DOHH2 (cell line): ENCODE data around the gene HIC1.

ENCODE experiments used
- EZH2phosphoT487 ChIP-seq: fragments of 200-600 bp; sonication (generic); IDR thresholded peaks from 2 replicates; pipeline ENCODE4 v1.6.1; 2017; ENCODE audit warnings: borderline replicate concordance, mild to moderate bottlenecking, antibody characterized with exemption, low read length, moderate library complexity, mixed read lengths
- TF ChIP-seq, protein P1 (sequence below): fragments of 200-600 bp; sonication (generic); IDR thresholded peaks from one replicate; pipeline ENCODE4 v1.5.1; 2014; ENCODE audit warnings: antibody characterized with exemption, mild to moderate bottlenecking, low read depth, low read length; ENCODE audit not compliant: poor library complexity, severe bottlenecking

DNA sequence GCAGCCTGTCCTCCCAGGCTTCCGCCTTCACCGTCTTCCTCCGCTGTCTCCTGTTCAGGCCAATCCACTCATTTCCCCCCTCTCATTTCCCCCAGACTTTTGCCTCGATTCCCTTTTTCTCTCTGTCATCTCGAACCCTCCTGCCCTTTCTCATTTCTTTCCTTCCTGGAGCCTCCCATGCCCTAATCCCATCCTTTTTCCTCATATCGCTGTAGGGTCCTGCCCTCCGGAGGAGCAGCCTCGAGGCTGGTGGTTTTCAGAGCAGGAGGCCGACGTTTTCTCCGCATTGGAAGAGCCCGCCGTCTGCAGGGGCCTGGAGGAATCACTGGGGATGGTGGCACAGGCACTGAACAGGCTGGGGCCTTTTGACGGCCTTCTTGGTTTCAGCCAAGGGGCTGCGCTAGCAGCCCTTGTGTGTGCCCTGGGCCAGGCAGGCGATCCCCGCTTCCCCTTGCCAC, 12.5 kb upstream of the HIC1 start:
- TF ChIP-seq, protein P1, sequence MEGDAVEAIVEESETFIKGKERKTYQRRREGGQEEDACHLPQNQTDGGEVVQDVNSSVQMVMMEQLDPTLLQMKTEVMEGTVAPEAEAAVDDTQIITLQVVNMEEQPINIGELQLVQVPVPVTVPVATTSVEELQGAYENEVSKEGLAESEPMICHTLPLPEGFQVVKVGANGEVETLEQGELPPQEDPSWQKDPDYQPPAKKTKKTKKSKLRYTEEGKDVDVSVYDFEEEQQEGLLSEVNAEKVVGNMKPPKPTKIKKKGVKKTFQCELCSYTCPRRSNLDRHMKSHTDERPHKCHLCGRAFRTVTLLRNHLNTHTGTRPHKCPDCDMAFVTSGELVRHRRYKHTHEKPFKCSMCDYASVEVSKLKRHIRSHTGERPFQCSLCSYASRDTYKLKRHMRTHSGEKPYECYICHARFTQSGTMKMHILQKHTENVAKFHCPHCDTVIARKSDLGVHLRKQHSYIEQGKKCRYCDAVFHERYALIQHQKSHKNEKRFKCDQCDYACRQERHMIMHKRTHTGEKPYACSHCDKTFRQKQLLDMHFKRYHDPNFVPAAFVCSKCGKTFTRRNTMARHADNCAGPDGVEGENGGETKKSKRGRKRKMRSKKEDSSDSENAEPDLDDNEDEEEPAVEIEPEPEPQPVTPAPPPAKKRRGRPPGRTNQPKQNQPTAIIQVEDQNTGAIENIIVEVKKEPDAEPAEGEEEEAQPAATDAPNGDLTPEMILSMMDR: no peak
- no peak for TF ChIP-seq EZH2phosphoT487
